WI38 (cell line): Measurements from ENCODE around the gene NAT14.
A peak's percentile ranks its signal among the peaks of the same experiment; 100 is the strongest.
"Not testable (repeated sequence)": the region's sequence is repeated elsewhere in the genome, so short reads cannot be mapped to it uniquely, and the experiment has no call there.

Source experiments
- H3K4me3 ChIP-seq: 2 replicates; pipeline ENCODE4 v1.5.1; 2011; ENCODE audit warnings: low read depth, mild to moderate bottlenecking, control low read depth, low read length
- CTCF ChIP-seq: IDR thresholded peaks from 2 replicates; pipeline ENCODE4 v1.5.1; 2012; ENCODE audit warnings: low read depth, mild to moderate bottlenecking, control low read depth, low read length

Gene NAT14

GRCh38 chr19:55494172-55494761 lies 9.3 kb downstream of the NAT14 start:
- peak overlapping the region; percentile 28 for H3K4me3 ChIP-seq
- no peak for TF ChIP-seq CTCF

- TF ChIP-seq CTCF = no peak
- no peak overlapping the region for H3K4me3 ChIP-seq
Observed at GRCh38 chr19:55495646-55496349, 10.8 kb downstream of the NAT14 start.

GRCh38 chr19:55496820-55497219 lies 11.8 kb downstream of the NAT14 start:
- H3K4me3 ChIP-seq = not testable (repeated sequence)

- TF ChIP-seq CTCF = no peak
- H3K4me3 ChIP-seq = no peak overlapping the region
Observed at GRCh38 chr19:55497763-55498162, 12.8 kb downstream of the NAT14 start.

GRCh38 chr19:55498246-55498840 lies 13.4 kb downstream of the NAT14 start:
- no peak for TF ChIP-seq CTCF
- H3K4me3 ChIP-seq = no peak overlapping the region

GRCh38 chr19:55500368-55500952 lies 15.5 kb downstream of the NAT14 start:
- no peak for TF ChIP-seq CTCF
- H3K4me3 ChIP-seq = no peak overlapping the region

- H3K4me3 ChIP-seq = no peak overlapping the region
- no peak for TF ChIP-seq CTCF
Observed at GRCh38 chr19:55502197-55502952, 17.4 kb downstream of the NAT14 start.
